Loucy (cell line): ENCODE data around the gene GJC3.
"Not testable (repeated sequence)": the region's sequence is repeated elsewhere in the genome, so short reads cannot be mapped to it uniquely, and the experiment has no call there.

ENCODE experiments used
- H2AFZ ChIP-seq: fragments of 200-600 bp; sonication (generic); 2 replicates; pipeline ENCODE4 v1.6.0; 2016; ENCODE audit warnings: antibody characterized with exemption, mild to moderate bottlenecking, low read length, moderate library complexity
- H3F3A ChIP-seq: fragments of 200-600 bp; 2 replicates; pipeline ENCODE4 v1.6.0; 2016; ENCODE audit warnings: antibody characterized with exemption, low read depth, mild to moderate bottlenecking
- H3K27me3 ChIP-seq: fragments of 200-600 bp; sonication (generic); 2 replicates; pipeline ENCODE4 v1.6.1; 2014; ENCODE audit warnings: low read length, mild to moderate bottlenecking; ENCODE audit not compliant: insufficient read depth, poor library complexity, severe bottlenecking
- H3K36me3 ChIP-seq: fragments of 200-600 bp; sonication (generic); 2 replicates; pipeline ENCODE4 v1.6.1; 2016; ENCODE audit warnings: low read length; ENCODE audit not compliant: insufficient read depth
- H3K4me1 ChIP-seq: fragments of 200-600 bp; sonication (generic); 2 replicates; pipeline ENCODE4 v1.5.1; 2014; ENCODE audit warnings: low read length, mild to moderate bottlenecking; ENCODE audit not compliant: insufficient read depth, poor library complexity, severe bottlenecking
- H3K4me2 ChIP-seq: fragments of 200-600 bp; sonication (generic); 2 replicates; pipeline ENCODE4 v1.6.0; 2014; ENCODE audit warnings: antibody characterized with exemption, low read length, low read depth, mild to moderate bottlenecking; ENCODE audit not compliant: poor library complexity, severe bottlenecking
- H3K4me3 ChIP-seq: fragments of 200-600 bp; sonication (generic); 2 replicates; pipeline ENCODE4 v1.5.1; 2014; ENCODE audit warnings: low read length, mild to moderate bottlenecking, mixed read lengths; ENCODE audit not compliant: poor library complexity, severe bottlenecking
- H3K79me2 ChIP-seq: fragments of 200-600 bp; sonication (generic); 2 replicates; pipeline ENCODE4 v1.6.1; 2014; ENCODE audit warnings: low read length; ENCODE audit not compliant: insufficient read depth
- H3K9ac ChIP-seq: fragments of 200-600 bp; sonication (generic); 2 replicates; pipeline ENCODE4 v1.6.0; 2014; ENCODE audit warnings: mild to moderate bottlenecking, low read depth, low read length, moderate library complexity; ENCODE audit not compliant: poor library complexity, severe bottlenecking
- H3K9me2 ChIP-seq: fragments of 200-600 bp; sonication (generic); replicated peaks from 2 replicates; pipeline ENCODE4 v1.6.1; 2016; ENCODE audit warnings: low read depth, low read length, mixed read lengths
- H3K9me3 ChIP-seq: fragments of 200-600 bp; sonication (generic); 2 replicates; pipeline ENCODE4 v1.6.1; 2014; ENCODE audit warnings: mild to moderate bottlenecking, antibody characterized with exemption, low read length, low read depth; ENCODE audit not compliant: insufficient read depth
- H4K20me1 ChIP-seq: fragments of 200-600 bp; sonication (generic); 2 replicates; pipeline ENCODE4 v1.6.0; 2014; ENCODE audit warnings: antibody characterized with exemption, low read length, mild to moderate bottlenecking; ENCODE audit not compliant: insufficient read depth, poor library complexity, severe bottlenecking
- CTCF ChIP-seq: fragments of 200-600 bp; sonication (generic); conservative IDR thresholded peaks from 2 replicates; pipeline ENCODE4 v1.5.1; 2014; ENCODE audit warnings: mild to moderate bottlenecking, antibody characterized with exemption, low read length
- EZH2phosphoT487 ChIP-seq: fragments of 200-600 bp; IDR thresholded peaks from 2 replicates; pipeline ENCODE4 v1.6.1; 2018; ENCODE audit warnings: antibody characterized with exemption, mild to moderate bottlenecking, moderate library complexity, borderline replicate concordance

GJC3 gene

GRCh38 chr7:99894738-99895137, 34.7 kb downstream of the GJC3 start:
- H3K36me3 ChIP-seq = peaks cover 18% of the 10 kb centered on the region; the same call in 1 of the 2 replicates
- H3K4me2 ChIP-seq = no peak overlapping the region
- H3K4me3 ChIP-seq = no peak overlapping the region
- H3K9me3 ChIP-seq = no peaks in the 10 kb centered on the region
- H3K9me2 ChIP-seq = no peaks in the 10 kb centered on the region
- H2AFZ ChIP-seq = no peak overlapping the region
- H3K27me3 ChIP-seq = no peaks in the 10 kb centered on the region
- H3K4me1 ChIP-seq = no peaks in the 10 kb centered on the region
- H4K20me1 ChIP-seq = no peaks in the 10 kb centered on the region
- H3F3A ChIP-seq = no peaks in the 10 kb centered on the region
- no peaks in the 10 kb centered on the region for H3K79me2 ChIP-seq
- no peak for TF ChIP-seq CTCF
- no peak for TF ChIP-seq EZH2phosphoT487
- H3K9ac ChIP-seq = no peak overlapping the region

GRCh38 chr7:99893280-99893679, 36.1 kb downstream of the GJC3 start:
- Histone ChIP-seq H3K9me2 (no peaks in the 10 kb centered on the region), H3K9me3 (no peaks in the 10 kb centered on the region)

GRCh38 chr7:99890348-99890747, 39.1 kb downstream of the GJC3 start:
- H3K36me3 ChIP-seq = peaks cover 10% of the 10 kb centered on the region; the same call in 1 of the 2 replicates
- not testable (repeated sequence) for H4K20me1 ChIP-seq, H3K9me3 ChIP-seq, H3K79me2 ChIP-seq, H3K4me3 ChIP-seq, H3K4me2 ChIP-seq, H3K27me3 ChIP-seq, H3K9ac ChIP-seq, H2AFZ ChIP-seq, H3K9me2 ChIP-seq, H3K4me1 ChIP-seq, H3F3A ChIP-seq

More at GRCh38 chr7:99893280-99893679, 36.1 kb downstream of the GJC3 start:
- TF ChIP-seq EZH2phosphoT487 (no peak), CTCF (no peak)
- H2AFZ ChIP-seq = no peak overlapping the region
- no peak overlapping the region for H3K4me2 ChIP-seq
- H4K20me1 ChIP-seq = no peaks in the 10 kb centered on the region
- no peaks in the 10 kb centered on the region for H3K4me1 ChIP-seq
- no peaks in the 10 kb centered on the region for H3F3A ChIP-seq
- H3K36me3 ChIP-seq = peaks cover 10% of the 10 kb centered on the region; the same call in 1 of the 2 replicates
- H3K9ac ChIP-seq = no peak overlapping the region
- H3K4me3 ChIP-seq = no peak overlapping the region
- no peaks in the 10 kb centered on the region for H3K79me2 ChIP-seq
- H3K27me3 ChIP-seq = no peaks in the 10 kb centered on the region

GRCh38 chr7:99888366-99888765, 41.1 kb downstream of the GJC3 start:
- H2AFZ ChIP-seq, H3K9ac ChIP-seq, H3F3A ChIP-seq, H3K9me2 ChIP-seq, H3K4me1 ChIP-seq, H3K27me3 ChIP-seq, H3K4me3 ChIP-seq, H4K20me1 ChIP-seq, H3K4me2 ChIP-seq, H3K79me2 ChIP-seq, H3K9me3 ChIP-seq: not testable (repeated sequence)
- H3K36me3 ChIP-seq = peaks cover 10% of the 10 kb centered on the region; the same call in 1 of the 2 replicates
